HepG2 (cell line): ENCODE data around the gene DDIAS. TPM values are rescaled to one million over a fixed set of nuclear protein-coding genes. Genes with fewer than 3 reads are reported as not detected.

Experiments used
- CREM ChIP-seq, 2 experiments: sonication (generic) in 1 of 2; formaldehyde crosslinking in 1 of 2; IDR thresholded peaks; 2 replicates each; pipeline versions ENCODE4 v1.4.0 to v1.6.1; 2016 to 2020; ENCODE audit warnings: antibody characterized with exemption in 1 of 2, mild to moderate bottlenecking in 1 of 2, missing genetic modification reagents in 1 of 2
- EED ChIP-seq: sonication (generic); formaldehyde crosslinking; IDR thresholded peaks from 2 replicates; pipeline ENCODE4 v1.5.0; 2020; ENCODE audit warnings: mild to moderate bottlenecking, missing genetic modification reagents
- FOXA3 ChIP-seq: IDR thresholded peaks from 2 replicates; pipeline ENCODE4 v1.6.1; 2016; ENCODE audit warnings: missing genetic modification reagents, missing compliant biosample characterization
- HNRNPL ChIP-seq: fragments of 200-400 bp; formaldehyde crosslinking; IDR thresholded peaks from 2 replicates; pipeline ENCODE4 v1.6.1; 2017; ENCODE audit warnings: mild to moderate bottlenecking, low read depth, low read length
- ISX ChIP-seq: sonication (generic); formaldehyde crosslinking; conservative IDR thresholded peaks from 2 replicates; pipeline ENCODE4 v1.5.0; 2020; ENCODE audit warnings: missing genetic modification reagents
- MED8 ChIP-seq: sonication (generic); formaldehyde crosslinking; IDR thresholded peaks from 2 replicates; pipeline ENCODE4 v1.8.1; 2023; ENCODE audit warnings: mild to moderate bottlenecking, missing genetic modification reagents; ENCODE audit not compliant: insufficient replicate concordance
- PAX8 ChIP-seq: sonication (generic); formaldehyde crosslinking; IDR thresholded peaks from 2 replicates; pipeline ENCODE4 v1.8.0; 2022; ENCODE audit warnings: mild to moderate bottlenecking, missing genetic modification reagents, borderline replicate concordance
- ZNF230 ChIP-seq: sonication (generic); formaldehyde crosslinking; IDR thresholded peaks from 2 replicates; pipeline ENCODE4 v1.4.0; 2020; ENCODE audit warnings: mild to moderate bottlenecking, missing genetic modification reagents
- ZNF780A ChIP-seq: sonication (generic); formaldehyde crosslinking; IDR thresholded peaks from 2 replicates; pipeline ENCODE4 v1.8.0; 2022; ENCODE audit warnings: mild to moderate bottlenecking, missing genetic modification reagents, moderate library complexity
- ZNF792 ChIP-seq: IDR thresholded peaks from 2 replicates; pipeline ENCODE4 v1.6.1; 2016
- polyA plus RNA-seq, 8 experiments: library from polyadenylated mRNA; depleted of rRNA in 3 of 8; stranded (reverse) in 7 of 8; unstranded in 1 of 8; fragments of >200 nt; fragmentation: Illumina TruSeq in 4 of 8; extraction: Trizol in 4 of 8; gene quantifications; 2 replicates each; pipeline versions ENCODE4 v1.2.1 to v1.2.3, GENCODE V29; 2011 to 2016; ENCODE audit warnings: low read depth in 4 of 8, missing spikeins in 1 of 8, mixed read lengths in 1 of 8; ENCODE audit not compliant: insufficient read depth in 1 of 8
- total RNA-seq, 5 experiments: library from RNA; depleted of rRNA; stranded (reverse); fragments of >200 nt; fragmentation: Illumina TruSeq; extraction: Trizol; gene quantifications; 2 replicates each; pipeline ENCODE4 v1.2.3, GENCODE V29; 2016; ENCODE audit warnings: low read depth in 1 of 5
- TF ChIP-seq, protein P1 (sequence below): IDR thresholded peaks from 2 replicates; pipeline ENCODE4 v1.6.1; 2012; ENCODE audit warnings: low read length, improper control_type of control experiment
- TF ChIP-seq, protein P2 (sequence below): sonication (generic); formaldehyde crosslinking; IDR thresholded peaks from 2 replicates; pipeline ENCODE4 v1.4.0; 2020; ENCODE audit warnings: missing genetic modification reagents, borderline replicate concordance
- TF ChIP-seq, protein P3 (sequence below): sonication (generic); formaldehyde crosslinking; IDR thresholded peaks from 2 replicates; pipeline ENCODE4 v1.5.1; 2020; ENCODE audit warnings: missing genetic modification reagents, mild to moderate bottlenecking, borderline replicate concordance
- TF ChIP-seq, protein P4 (sequence below): sonication (generic); formaldehyde crosslinking; IDR thresholded peaks from 2 replicates; pipeline ENCODE4 v1.4.0; 2020; ENCODE audit warnings: low read depth, missing genetic modification reagents

The DDIAS gene
- total and polyA plus RNA-seq, 2 of the 13 experiments (the other 11 are each of a cell fraction or from before 2014, with no cell fraction given), result 3.5 to 13.0 TPM

DNA sequence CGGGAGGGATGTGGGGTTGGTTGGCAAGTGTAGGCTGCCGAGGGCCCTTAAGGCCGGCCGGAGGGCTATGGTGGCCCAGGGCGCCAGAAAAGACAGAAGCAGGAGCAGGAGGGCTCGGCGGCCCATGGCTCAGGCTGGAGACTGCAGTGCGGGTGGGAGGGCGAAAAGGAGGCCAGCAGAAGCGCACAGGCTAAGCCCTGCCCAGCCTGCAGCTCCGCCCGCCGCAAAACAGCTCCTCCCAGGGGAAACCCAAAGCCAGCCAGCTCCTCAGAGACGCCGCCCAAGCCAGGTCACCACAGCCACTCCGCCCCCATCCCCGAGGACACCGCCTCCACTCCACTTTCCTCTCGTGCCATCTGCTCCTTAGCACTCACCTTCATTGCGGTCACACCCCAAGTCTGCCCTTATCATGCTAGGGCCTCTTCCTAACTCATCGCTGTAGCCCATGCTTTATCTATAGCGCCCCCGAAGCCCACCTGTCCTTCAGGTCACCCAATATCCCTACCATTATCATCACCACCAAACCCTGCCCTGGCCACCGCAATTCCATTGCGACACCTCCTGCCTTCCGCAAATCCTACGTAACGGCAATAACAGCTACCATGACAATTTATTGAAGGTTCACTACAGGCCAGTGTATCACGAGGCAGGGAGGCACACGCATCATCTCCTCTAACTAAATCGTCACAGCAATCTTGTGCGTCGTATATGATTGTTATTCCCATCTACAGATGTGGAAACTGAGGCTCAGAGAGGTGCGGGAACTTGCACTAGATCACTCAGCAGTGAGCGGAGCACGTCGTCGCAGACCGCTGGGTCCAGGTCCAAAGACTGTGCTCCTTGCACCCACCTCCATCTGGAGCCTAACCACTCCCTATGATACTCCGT, 1.0 kb upstream of the DDIAS start, which contains the start of gene PRCP (continued):
- TF ChIP-seq, protein P1, sequence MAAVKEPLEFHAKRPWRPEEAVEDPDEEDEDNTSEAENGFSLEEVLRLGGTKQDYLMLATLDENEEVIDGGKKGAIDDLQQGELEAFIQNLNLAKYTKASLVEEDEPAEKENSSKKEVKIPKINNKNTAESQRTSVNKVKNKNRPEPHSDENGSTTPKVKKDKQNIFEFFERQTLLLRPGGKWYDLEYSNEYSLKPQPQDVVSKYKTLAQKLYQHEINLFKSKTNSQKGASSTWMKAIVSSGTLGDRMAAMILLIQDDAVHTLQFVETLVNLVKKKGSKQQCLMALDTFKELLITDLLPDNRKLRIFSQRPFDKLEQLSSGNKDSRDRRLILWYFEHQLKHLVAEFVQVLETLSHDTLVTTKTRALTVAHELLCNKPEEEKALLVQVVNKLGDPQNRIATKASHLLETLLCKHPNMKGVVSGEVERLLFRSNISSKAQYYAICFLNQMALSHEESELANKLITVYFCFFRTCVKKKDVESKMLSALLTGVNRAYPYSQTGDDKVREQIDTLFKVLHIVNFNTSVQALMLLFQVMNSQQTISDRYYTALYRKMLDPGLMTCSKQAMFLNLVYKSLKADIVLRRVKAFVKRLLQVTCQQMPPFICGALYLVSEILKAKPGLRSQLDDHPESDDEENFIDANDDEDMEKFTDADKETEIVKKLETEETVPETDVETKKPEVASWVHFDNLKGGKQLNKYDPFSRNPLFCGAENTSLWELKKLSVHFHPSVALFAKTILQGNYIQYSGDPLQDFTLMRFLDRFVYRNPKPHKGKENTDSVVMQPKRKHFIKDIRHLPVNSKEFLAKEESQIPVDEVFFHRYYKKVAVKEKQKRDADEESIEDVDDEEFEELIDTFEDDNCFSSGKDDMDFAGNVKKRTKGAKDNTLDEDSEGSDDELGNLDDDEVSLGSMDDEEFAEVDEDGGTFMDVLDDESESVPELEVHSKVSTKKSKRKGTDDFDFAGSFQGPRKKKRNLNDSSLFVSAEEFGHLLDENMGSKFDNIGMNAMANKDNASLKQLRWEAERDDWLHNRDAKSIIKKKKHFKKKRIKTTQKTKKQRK, result no peak
- TF ChIP-seq MED8, result peak; percentile 10
- peak; percentile 62; the same call in 1 of the 2 replicates for TF ChIP-seq ZNF230 (CRISPR knock-in tag)
- no peak for TF ChIP-seq EED
- TF ChIP-seq, protein P2, sequence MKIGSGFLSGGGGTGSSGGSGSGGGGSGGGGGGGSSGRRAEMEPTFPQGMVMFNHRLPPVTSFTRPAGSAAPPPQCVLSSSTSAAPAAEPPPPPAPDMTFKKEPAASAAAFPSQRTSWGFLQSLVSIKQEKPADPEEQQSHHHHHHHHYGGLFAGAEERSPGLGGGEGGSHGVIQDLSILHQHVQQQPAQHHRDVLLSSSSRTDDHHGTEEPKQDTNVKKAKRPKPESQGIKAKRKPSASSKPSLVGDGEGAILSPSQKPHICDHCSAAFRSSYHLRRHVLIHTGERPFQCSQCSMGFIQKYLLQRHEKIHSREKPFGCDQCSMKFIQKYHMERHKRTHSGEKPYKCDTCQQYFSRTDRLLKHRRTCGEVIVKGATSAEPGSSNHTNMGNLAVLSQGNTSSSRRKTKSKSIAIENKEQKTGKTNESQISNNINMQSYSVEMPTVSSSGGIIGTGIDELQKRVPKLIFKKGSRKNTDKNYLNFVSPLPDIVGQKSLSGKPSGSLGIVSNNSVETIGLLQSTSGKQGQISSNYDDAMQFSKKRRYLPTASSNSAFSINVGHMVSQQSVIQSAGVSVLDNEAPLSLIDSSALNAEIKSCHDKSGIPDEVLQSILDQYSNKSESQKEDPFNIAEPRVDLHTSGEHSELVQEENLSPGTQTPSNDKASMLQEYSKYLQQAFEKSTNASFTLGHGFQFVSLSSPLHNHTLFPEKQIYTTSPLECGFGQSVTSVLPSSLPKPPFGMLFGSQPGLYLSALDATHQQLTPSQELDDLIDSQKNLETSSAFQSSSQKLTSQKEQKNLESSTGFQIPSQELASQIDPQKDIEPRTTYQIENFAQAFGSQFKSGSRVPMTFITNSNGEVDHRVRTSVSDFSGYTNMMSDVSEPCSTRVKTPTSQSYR (CRISPR knock-in tag), result no peak
- peak; percentile 42; the same call in 1 of the 2 replicates for TF ChIP-seq ZNF792 (CRISPR knock-in tag)
- TF ChIP-seq ZNF780A (CRISPR knock-in tag), result no peak
- no peak for TF ChIP-seq FOXA3
- 0 out of 2 replicates have a peak, but pooled peaks have one; percentile 60 for TF ChIP-seq HNRNPL
- no peak for TF ChIP-seq ISX (CRISPR knock-in tag)
- TF ChIP-seq CREM (IDR thresholded peaks at IDR 0.05), result peak; percentile 15; the same call in 1 of the 2 replicates
- TF ChIP-seq CREM (CRISPR knock-in tag; IDR thresholded peaks at IDR 0.05), result no peak
- no peak for TF ChIP-seq PAX8 (CRISPR knock-in tag)
- TF ChIP-seq, protein P3, sequence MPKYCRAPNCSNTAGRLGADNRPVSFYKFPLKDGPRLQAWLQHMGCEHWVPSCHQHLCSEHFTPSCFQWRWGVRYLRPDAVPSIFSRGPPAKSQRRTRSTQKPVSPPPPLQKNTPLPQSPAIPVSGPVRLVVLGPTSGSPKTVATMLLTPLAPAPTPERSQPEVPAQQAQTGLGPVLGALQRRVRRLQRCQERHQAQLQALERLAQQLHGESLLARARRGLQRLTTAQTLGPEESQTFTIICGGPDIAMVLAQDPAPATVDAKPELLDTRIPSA (CRISPR knock-in tag), result 0 out of 2 replicates have a peak, but pooled peaks have one; percentile 76
- TF ChIP-seq, protein P4, sequence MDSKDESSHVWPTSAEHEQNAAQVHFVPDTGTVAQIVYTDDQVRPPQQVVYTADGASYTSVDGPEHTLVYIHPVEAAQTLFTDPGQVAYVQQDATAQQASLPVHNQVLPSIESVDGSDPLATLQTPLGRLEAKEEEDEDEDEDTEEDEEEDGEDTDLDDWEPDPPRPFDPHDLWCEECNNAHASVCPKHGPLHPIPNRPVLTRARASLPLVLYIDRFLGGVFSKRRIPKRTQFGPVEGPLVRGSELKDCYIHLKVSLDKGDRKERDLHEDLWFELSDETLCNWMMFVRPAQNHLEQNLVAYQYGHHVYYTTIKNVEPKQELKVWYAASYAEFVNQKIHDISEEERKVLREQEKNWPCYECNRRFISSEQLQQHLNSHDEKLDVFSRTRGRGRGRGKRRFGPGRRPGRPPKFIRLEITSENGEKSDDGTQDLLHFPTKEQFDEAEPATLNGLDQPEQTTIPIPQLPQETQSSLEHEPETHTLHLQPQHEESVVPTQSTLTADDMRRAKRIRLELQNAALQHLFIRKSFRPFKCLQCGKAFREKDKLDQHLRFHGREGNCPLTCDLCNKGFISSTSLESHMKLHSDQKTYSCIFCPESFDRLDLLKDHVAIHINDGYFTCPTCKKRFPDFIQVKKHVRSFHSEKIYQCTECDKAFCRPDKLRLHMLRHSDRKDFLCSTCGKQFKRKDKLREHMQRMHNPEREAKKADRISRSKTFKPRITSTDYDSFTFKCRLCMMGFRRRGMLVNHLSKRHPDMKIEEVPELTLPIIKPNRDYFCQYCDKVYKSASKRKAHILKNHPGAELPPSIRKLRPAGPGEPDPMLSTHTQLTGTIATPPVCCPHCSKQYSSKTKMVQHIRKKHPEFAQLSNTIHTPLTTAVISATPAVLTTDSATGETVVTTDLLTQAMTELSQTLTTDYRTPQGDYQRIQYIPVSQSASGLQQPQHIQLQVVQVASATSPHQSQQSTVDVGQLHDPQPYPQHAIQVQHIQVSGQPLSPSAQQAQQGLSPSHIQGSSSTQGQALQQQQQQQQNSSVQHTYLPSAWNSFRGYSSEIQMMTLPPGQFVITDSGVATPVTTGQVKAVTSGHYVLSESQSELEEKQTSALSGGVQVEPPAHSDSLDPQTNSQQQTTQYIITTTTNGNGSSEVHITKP (CRISPR knock-in tag), result 0 out of 2 replicates have a peak, but pooled peaks have one; percentile 53
